Gastroesophageal sphincter (tissue), 4 donors: ENCODE results near the gene FLCN. TPM values are rescaled to one million over a fixed set of nuclear protein-coding genes. Genes with fewer than 3 reads are reported as not detected.
A peak's percentile ranks its signal among the peaks of the same experiment; 100 is the strongest.

Source experiments
- ATAC-seq: fragments of 150-250 bp; one replicate; pipeline ENCODE4 v1.9.1; 2016; ENCODE audit warnings: mild to moderate bottlenecking, moderate library complexity
- H3K27ac ChIP-seq, 4 donors: fragments of 200-600 bp; sonication (generic) in 3 of 4; 1 replicate in 3 of 4; 2 replicates in 1 of 4; pipeline ENCODE4 v1.5.1; 2016 to 2019
- H3K27me3 ChIP-seq: fragments of 200-600 bp; sonication (generic); one replicate; pipeline ENCODE4 v1.5.1; 2019
- H3K36me3 ChIP-seq, 2 donors: fragments of 200-600 bp; sonication (generic); one replicate each; pipeline ENCODE4 v1.5.1; 2019; ENCODE audit warnings: control low read depth in 1 of 2
- H3K4me1 ChIP-seq, 3 donors: fragments of 200-600 bp; sonication (generic); 1 replicate in 2 of 3; 2 replicates in 1 of 3; pipeline ENCODE4 v1.5.1; 2016 to 2019; ENCODE audit warnings: control low read depth in 2 of 3
- H3K4me3 ChIP-seq, 2 donors: fragments of 200-600 bp; sonication (generic); one replicate each; pipeline ENCODE4 v1.5.1; 2019; ENCODE audit warnings: mild to moderate bottlenecking in 1 of 2, moderate library complexity in 1 of 2
- H3K9me3 ChIP-seq, 3 donors: fragments of 200-600 bp; sonication (generic); one replicate each; pipeline ENCODE4 v1.5.1; 2017 to 2019; ENCODE audit warnings: control low read depth in 2 of 3
- EP300 ChIP-seq: sonication (generic); formaldehyde crosslinking; IDR thresholded peaks from one replicate; pipeline ENCODE4 v1.6.1; 2017; ENCODE audit warnings: antibody characterized with exemption, mild to moderate bottlenecking
- POLR2A ChIP-seq, 2 donors: fragments of 450-650 bp; IDR thresholded peaks; one replicate each; pipeline ENCODE4 v1.6.1; 2017; ENCODE audit warnings: antibody characterized with exemption in 2 of 2, mild to moderate bottlenecking in 2 of 2, moderate library complexity in 1 of 2
- POLR2AphosphoS5 ChIP-seq: sonication (generic); formaldehyde crosslinking; IDR thresholded peaks from one replicate; pipeline ENCODE4 v1.6.1; 2017; ENCODE audit warnings: antibody characterized with exemption
- WGBS, 2 donors: methylation state at CpG; one replicate each; pipeline ENCODE4 v1.1.5; 2018; ENCODE audit warnings: low coverage in 1 of 2; 5-methylcytosine and 5-hydroxymethylcytosine counted together
- total RNA-seq, 4 donors: library from RNA; depleted of rRNA; stranded (reverse); fragments of >200 nt; gene quantifications; one replicate each; pipeline ENCODE4 v1.1.0, GENCODE V29; 2016
- TF ChIP-seq, protein P1 (sequence below), 4 experiments: fragments of 200-600 bp in 2 of 4; fragments of 450-650 bp in 2 of 4; sonication (generic) in 1 of 4; IDR thresholded peaks; one replicate each; pipeline ENCODE4 v1.5.1; 2017 to 2019; ENCODE audit warnings: antibody characterized with exemption in 4 of 4, mild to moderate bottlenecking in 2 of 4, moderate library complexity in 2 of 4

The FLCN gene
- total RNA-seq, 4 donors from 2014 or later = 24.8 to 91.5 (median 46.6) TPM

- peaks cover 0 to 100% of the 10 kb centered on the region in 2 donors for H3K36me3 ChIP-seq
- no peak for ATAC-seq
- WGBS, 2 donors = 60 to 66% methylated on average over 2 to 3 of the region's 3 CpGs
Measured at GRCh38 chr17:17217995-17218394, 19.0 kb downstream of the FLCN start.

GRCh38 chr17:17216776-17217175 is 20.2 kb downstream of the FLCN start:
- no peak overlapping the region for H3K27ac ChIP-seq
- no peak for ATAC-seq
- H3K9me3 ChIP-seq = no peaks in the 10 kb centered on the region
- no peak overlapping the region for H3K4me3 ChIP-seq
- no peaks in the 10 kb centered on the region for H3K4me1 ChIP-seq
- H3K36me3 ChIP-seq = peaks cover 0 to 98% of the 10 kb centered on the region in 2 donors
- 93 to 97% methylated on average over 5 to 9 of the region's 16 CpGs for WGBS, 2 donors
- TF ChIP-seq EP300 (no peak), POLR2AphosphoS5 (no peak), POLR2A (IDR thresholded peaks at IDR 0.05) (no peak)
- TF ChIP-seq, protein P1, sequence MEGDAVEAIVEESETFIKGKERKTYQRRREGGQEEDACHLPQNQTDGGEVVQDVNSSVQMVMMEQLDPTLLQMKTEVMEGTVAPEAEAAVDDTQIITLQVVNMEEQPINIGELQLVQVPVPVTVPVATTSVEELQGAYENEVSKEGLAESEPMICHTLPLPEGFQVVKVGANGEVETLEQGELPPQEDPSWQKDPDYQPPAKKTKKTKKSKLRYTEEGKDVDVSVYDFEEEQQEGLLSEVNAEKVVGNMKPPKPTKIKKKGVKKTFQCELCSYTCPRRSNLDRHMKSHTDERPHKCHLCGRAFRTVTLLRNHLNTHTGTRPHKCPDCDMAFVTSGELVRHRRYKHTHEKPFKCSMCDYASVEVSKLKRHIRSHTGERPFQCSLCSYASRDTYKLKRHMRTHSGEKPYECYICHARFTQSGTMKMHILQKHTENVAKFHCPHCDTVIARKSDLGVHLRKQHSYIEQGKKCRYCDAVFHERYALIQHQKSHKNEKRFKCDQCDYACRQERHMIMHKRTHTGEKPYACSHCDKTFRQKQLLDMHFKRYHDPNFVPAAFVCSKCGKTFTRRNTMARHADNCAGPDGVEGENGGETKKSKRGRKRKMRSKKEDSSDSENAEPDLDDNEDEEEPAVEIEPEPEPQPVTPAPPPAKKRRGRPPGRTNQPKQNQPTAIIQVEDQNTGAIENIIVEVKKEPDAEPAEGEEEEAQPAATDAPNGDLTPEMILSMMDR (IDR thresholded peaks at IDR 0.05) = no peak
- no peaks in the 10 kb centered on the region for H3K27me3 ChIP-seq

More at GRCh38 chr17:17217995-17218394, 19.0 kb downstream of the FLCN start:
- no peaks in the 10 kb centered on the region for H3K9me3 ChIP-seq
- no peaks in the 10 kb centered on the region for H3K4me1 ChIP-seq
- no peaks in the 10 kb centered on the region for H3K27me3 ChIP-seq
- H3K4me3 ChIP-seq = no peak overlapping the region
- no peak overlapping the region for H3K27ac ChIP-seq
- TF ChIP-seq, protein P1 (IDR thresholded peaks at IDR 0.05) = no peak
- no peak for TF ChIP-seq POLR2AphosphoS5
- TF ChIP-seq EP300 = no peak
- TF ChIP-seq POLR2A (IDR thresholded peaks at IDR 0.05) = no peak

GRCh38 chr17:17216236-17216635 is 20.7 kb downstream of the FLCN start:
- Histone ChIP-seq H3K4me3 (no peak overlapping the region), H3K9me3 (no peaks in the 10 kb centered on the region), H3K36me3 (peaks cover 0 to 98% of the 10 kb centered on the region in 2 donors), H3K27ac (no peak overlapping the region), H3K27me3 (no peaks in the 10 kb centered on the region), H3K4me1 (no peaks in the 10 kb centered on the region)
- WGBS, 2 donors = 80% methylated on average over 3 of the region's 17 CpGs; no CpG with 5 or more reads in 1 of the 2 donors
- TF ChIP-seq EP300 (no peak), POLR2AphosphoS5 (no peak), POLR2A (IDR thresholded peaks at IDR 0.05) (no peak)
- TF ChIP-seq, protein P1 (IDR thresholded peaks at IDR 0.05) = no peak
- no peak for ATAC-seq

- WGBS, 2 donors = 70 to 92% methylated on average over 2 to 5 of the region's 8 CpGs
- TF ChIP-seq, protein P1 (IDR thresholded peaks at IDR 0.05) = no peak
- TF ChIP-seq POLR2A (IDR thresholded peaks at IDR 0.05) = no peak
- TF ChIP-seq EP300 = no peak
- TF ChIP-seq POLR2AphosphoS5 = no peak
Measured at GRCh38 chr17:17215575-17215974, 21.4 kb downstream of the FLCN start.

GRCh38 chr17:17214646-17215436 is 22.1 kb downstream of the FLCN start:
- WGBS, 2 donors = 67 to 77% methylated on average over 3 to 11 of the region's 27 CpGs
- no peaks in the 10 kb centered on the region for H3K9me3 ChIP-seq
- peak overlapping the region in 1 of 4 donors; percentile 31 for H3K27ac ChIP-seq
- H3K36me3 ChIP-seq = peaks cover 0 to 96% of the 10 kb centered on the region in 2 donors
- no peak for ATAC-seq
- TF ChIP-seq, protein P1 (IDR thresholded peaks at IDR 0.05) = no peak
- TF ChIP-seq POLR2AphosphoS5 (no peak), POLR2A (IDR thresholded peaks at IDR 0.05) (no peak), EP300 (no peak)
- H3K4me1 ChIP-seq = no peaks in the 10 kb centered on the region
- no peaks in the 10 kb centered on the region for H3K27me3 ChIP-seq
- no peak overlapping the region for H3K4me3 ChIP-seq

More at GRCh38 chr17:17215575-17215974, 21.4 kb downstream of the FLCN start:
- H3K4me1 ChIP-seq = no peaks in the 10 kb centered on the region
- no peak for ATAC-seq
- H3K9me3 ChIP-seq = no peaks in the 10 kb centered on the region
- H3K27ac ChIP-seq = no peak overlapping the region
- no peaks in the 10 kb centered on the region for H3K27me3 ChIP-seq
- H3K36me3 ChIP-seq = peaks cover 0 to 98% of the 10 kb centered on the region in 2 donors
- no peak overlapping the region for H3K4me3 ChIP-seq
